Activated T-cell treated with anti-CD3 and anti-CD28 coated beads, Interleukin-2, amount 50 U/mL, for 4 hours (primary cell): Measurements from ENCODE around the gene KRT80. TPM values are rescaled to one million over a fixed set of nuclear protein-coding genes. Genes with fewer than 3 reads are reported as not detected.

Experiments
- ATAC-seq, 2 donors: fragments of 200-7000 bp; cut with Tn5 transposase; one replicate each; pipeline ENCODE4 v1.10.0; 2021
- DNase-seq: peaks from one replicate; pipeline ENCODE4 v3.0.0-alpha.2; 2020
- H3K27me3 Mint-ChIP-seq: one replicate; pipeline ENCODE4 v1.8.0; 2021; ENCODE audit warnings: low read depth, mixed read lengths
- H3K36me3 Mint-ChIP-seq: one replicate; pipeline ENCODE4 v1.8.0; 2022; ENCODE audit warnings: mixed read lengths; ENCODE audit not compliant: insufficient read depth
- H3K4me1 Mint-ChIP-seq: one replicate; pipeline ENCODE4 v1.8.0; 2021; ENCODE audit warnings: low read depth, mixed read lengths
- H3K4me3 Mint-ChIP-seq: one replicate; pipeline ENCODE4 v1.8.0; 2021; ENCODE audit warnings: mild to moderate bottlenecking, moderate library complexity, mixed read lengths
- H3K9me3 Mint-ChIP-seq: one replicate; pipeline ENCODE4 v1.8.0; 2021; ENCODE audit warnings: mixed read lengths
- total RNA-seq, 3 donors: library from RNA; stranded (reverse); gene quantifications; one replicate each; pipeline ENCODE4 v1.2.1, GENCODE V29; 2021

Gene KRT80
- total RNA-seq, 3 donors from 2014 or later, result 0.05 to 0.08 TPM; not detected in 1

GRCh38 chr12:52146089-52146821 is 45.6 kb downstream of the KRT80 start:
- Mint-ChIP-seq H3K36me3 (no peaks in the 10 kb centered on the region), H3K9me3 (no peaks in the 10 kb centered on the region), H3K4me1 (no peaks in the 10 kb centered on the region), H3K27me3 (no peaks in the 10 kb centered on the region), H3K4me3 (no peak overlapping the region)
- ATAC-seq (no peak), DNase-seq (no peak)

- Mint-ChIP-seq H3K4me1 (no peaks in the 10 kb centered on the region), H3K27me3 (no peaks in the 10 kb centered on the region), H3K36me3 (no peaks in the 10 kb centered on the region), H3K4me3 (no peak overlapping the region), H3K9me3 (no peaks in the 10 kb centered on the region)
- ATAC-seq (no peak), DNase-seq (no peak)
Measured at GRCh38 chr12:52145228-52146088, 46.4 kb downstream of the KRT80 start.

- no peaks in the 10 kb centered on the region for H3K4me1 Mint-ChIP-seq
- DNase-seq (no peak), ATAC-seq (no peak)
- H3K9me3 Mint-ChIP-seq, result no peaks in the 10 kb centered on the region
- no peaks in the 10 kb centered on the region for H3K27me3 Mint-ChIP-seq
- no peaks in the 10 kb centered on the region for H3K36me3 Mint-ChIP-seq
- H3K4me3 Mint-ChIP-seq, result no peak overlapping the region
Measured at GRCh38 chr12:52144512-52145227, 47.1 kb downstream of the KRT80 start.

GRCh38 chr12:52142431-52142830 is 49.4 kb downstream of the KRT80 start:
- ATAC-seq, result no peak
- H3K4me3 Mint-ChIP-seq, result no peak overlapping the region
- DNase-seq, result no peak
- H3K9me3 Mint-ChIP-seq, result no peaks in the 10 kb centered on the region
- H3K36me3 Mint-ChIP-seq, result no peaks in the 10 kb centered on the region
- no peaks in the 10 kb centered on the region for H3K4me1 Mint-ChIP-seq
- peaks cover 8% of the 10 kb centered on the region for H3K27me3 Mint-ChIP-seq

GRCh38 chr12:52141875-52142274 is 49.9 kb downstream of the KRT80 start:
- H3K4me1 Mint-ChIP-seq, result no peaks in the 10 kb centered on the region
- H3K27me3 Mint-ChIP-seq, result peaks cover 8% of the 10 kb centered on the region
- ATAC-seq (no peak), DNase-seq (no peak)
- no peaks in the 10 kb centered on the region for H3K9me3 Mint-ChIP-seq
- H3K4me3 Mint-ChIP-seq, result no peak overlapping the region
- H3K36me3 Mint-ChIP-seq, result no peaks in the 10 kb centered on the region

- ATAC-seq (no peak), DNase-seq (no peak)
- peaks cover 10% of the 10 kb centered on the region for H3K27me3 Mint-ChIP-seq
- H3K9me3 Mint-ChIP-seq, result no peaks in the 10 kb centered on the region
- no peak overlapping the region for H3K4me3 Mint-ChIP-seq
- H3K36me3 Mint-ChIP-seq, result no peaks in the 10 kb centered on the region
- no peaks in the 10 kb centered on the region for H3K4me1 Mint-ChIP-seq
Measured at GRCh38 chr12:52141306-52141705, 50.5 kb downstream of the KRT80 start.

GRCh38 chr12:52139579-52140062 is 52.2 kb downstream of the KRT80 start:
- ATAC-seq, result peak; percentile 66 to 81
- Mint-ChIP-seq H3K27me3 (peaks cover 10% of the 10 kb centered on the region), H3K36me3 (no peaks in the 10 kb centered on the region), H3K4me1 (no peaks in the 10 kb centered on the region), H3K9me3 (no peaks in the 10 kb centered on the region), H3K4me3 (no peak overlapping the region)
- peak; percentile 27 for DNase-seq

- Mint-ChIP-seq H3K4me3 (no peak overlapping the region), H3K4me1 (no peaks in the 10 kb centered on the region), H3K9me3 (no peaks in the 10 kb centered on the region), H3K27me3 (peaks cover 10% of the 10 kb centered on the region), H3K36me3 (no peaks in the 10 kb centered on the region)
- no peak for ATAC-seq
- DNase-seq, result no peak
Measured at GRCh38 chr12:52139147-52139546, 52.7 kb downstream of the KRT80 start.

GRCh38 chr12:52137746-52138145 is 54.1 kb downstream of the KRT80 start:
- Mint-ChIP-seq H3K9me3 (no peaks in the 10 kb centered on the region), H3K36me3 (no peaks in the 10 kb centered on the region), H3K4me1 (no peaks in the 10 kb centered on the region), H3K4me3 (no peak overlapping the region), H3K27me3 (peaks cover 10% of the 10 kb centered on the region)
- DNase-seq (no peak), ATAC-seq (no peak)

- H3K4me3 Mint-ChIP-seq, result no peak overlapping the region
- H3K36me3 Mint-ChIP-seq, result no peaks in the 10 kb centered on the region
- ATAC-seq (no peak), DNase-seq (no peak)
- H3K4me1 Mint-ChIP-seq, result no peaks in the 10 kb centered on the region
- H3K9me3 Mint-ChIP-seq, result no peaks in the 10 kb centered on the region
- peaks cover 4% of the 10 kb centered on the region for H3K27me3 Mint-ChIP-seq
Measured at GRCh38 chr12:52132754-52133161, 59.1 kb downstream of the KRT80 start.

- Mint-ChIP-seq H3K36me3 (no peaks in the 10 kb centered on the region), H3K9me3 (no peaks in the 10 kb centered on the region), H3K27me3 (peaks cover 17% of the 10 kb centered on the region), H3K4me3 (no peak overlapping the region), H3K4me1 (no peaks in the 10 kb centered on the region)
- ATAC-seq (no peak), DNase-seq (no peak)
Measured at GRCh38 chr12:52130711-52131110, 61.1 kb downstream of the KRT80 start.

- ATAC-seq (no peak), DNase-seq (no peak)
- no peaks in the 10 kb centered on the region for H3K9me3 Mint-ChIP-seq
- H3K36me3 Mint-ChIP-seq, result no peaks in the 10 kb centered on the region
- H3K4me3 Mint-ChIP-seq, result no peak overlapping the region
- no peaks in the 10 kb centered on the region for H3K4me1 Mint-ChIP-seq
- peaks cover 37% of the 10 kb centered on the region for H3K27me3 Mint-ChIP-seq
Measured at GRCh38 chr12:52127683-52128450, 63.9 kb downstream of the KRT80 start.

GRCh38 chr12:52126605-52127578 is 64.9 kb downstream of the KRT80 start:
- Mint-ChIP-seq H3K4me3 (no peak overlapping the region), H3K4me1 (no peaks in the 10 kb centered on the region), H3K9me3 (no peaks in the 10 kb centered on the region), H3K36me3 (no peaks in the 10 kb centered on the region), H3K27me3 (peaks cover 40% of the 10 kb centered on the region)
- ATAC-seq, result no peak
- DNase-seq, result no peak
